Smooth muscle cell (in vitro differentiated cells): ENCODE results near the gene NECAP2. TPM values are rescaled to one million over a fixed set of nuclear protein-coding genes. Genes with fewer than 3 reads are reported as not detected.

Experiments used
- DNase-seq: peaks from one replicate; lab custom pipeline; 2025; ENCODE audit not compliant: unreplicated experiment; lab: John Stamatoyannopoulos, UW
- H2AFZ ChIP-seq: fragments of 200-600 bp; sonication (generic); 2 replicates; pipeline ENCODE4 v1.6.0; 2016; ENCODE audit warnings: antibody characterized with exemption, low read depth, mild to moderate bottlenecking
- H3F3A ChIP-seq: fragments of 200-600 bp; sonication (generic); 2 replicates; pipeline ENCODE4 v1.6.0; 2017; ENCODE audit warnings: antibody characterized with exemption, low read depth
- H3K27ac ChIP-seq: fragments of 200-600 bp; sonication (generic); 2 replicates; pipeline ENCODE4 v1.5.1; 2016; ENCODE audit warnings: low read depth, mild to moderate bottlenecking
- H3K27me3 ChIP-seq: fragments of 200-600 bp; sonication (generic); 2 replicates; pipeline ENCODE4 v1.6.1; 2016; ENCODE audit warnings: low read depth, mild to moderate bottlenecking
- H3K36me3 ChIP-seq: fragments of 200-600 bp; sonication (generic); 2 replicates; pipeline ENCODE4 v1.5.1; 2016; ENCODE audit warnings: low read depth
- H3K4me1 ChIP-seq: fragments of 200-600 bp; sonication (generic); 2 replicates; pipeline ENCODE4 v1.5.1; 2016; ENCODE audit warnings: low read depth
- H3K4me2 ChIP-seq: fragments of 200-600 bp; sonication (generic); 2 replicates; pipeline ENCODE4 v1.6.0; 2016; ENCODE audit warnings: mild to moderate bottlenecking
- H3K4me3 ChIP-seq: fragments of 200-600 bp; sonication (generic); 2 replicates; pipeline ENCODE4 v1.5.1; 2016; ENCODE audit warnings: mild to moderate bottlenecking
- H3K79me2 ChIP-seq: fragments of 200-600 bp; sonication (generic); 2 replicates; pipeline ENCODE4 v1.6.0; 2016; ENCODE audit warnings: low read depth, mild to moderate bottlenecking
- H3K9ac ChIP-seq: fragments of 200-600 bp; sonication (generic); 2 replicates; pipeline ENCODE4 v1.6.0; 2016; ENCODE audit warnings: low read depth
- H3K9me3 ChIP-seq: fragments of 200-600 bp; sonication (generic); replicated peaks from 2 replicates; pipeline ENCODE4 v1.5.1; 2016; ENCODE audit warnings: low read depth
- H4K20me1 ChIP-seq: fragments of 200-600 bp; sonication (generic); 2 replicates; pipeline ENCODE4 v1.6.0; 2016; ENCODE audit warnings: low read depth
- WGBS: methylation state at CpG from one replicate; pipeline ENCODE4 v1.1.7; 2016; ENCODE audit warnings: low lambda C conversion rate; 5-methylcytosine and 5-hydroxymethylcytosine counted together
- polyA plus RNA-seq: library from polyadenylated mRNA; unstranded; fragments of >200 nt; fragmentation: Nextera tagmentation; extraction: Ambion mirVana; gene quantifications from 2 replicates; pipeline ENCODE4 v1.2.1, GENCODE V29; 2016
- total RNA-seq: library from RNA; depleted of rRNA; stranded (reverse); fragments of >200 nt; gene quantifications from 2 replicates; pipeline ENCODE4 v1.2.3, GENCODE V29; 2014
- TF ChIP-seq, protein P1 (sequence below): fragments of 200-600 bp; sonication (generic); IDR thresholded peaks from 2 replicates; pipeline ENCODE4 v1.5.1; 2017; ENCODE audit warnings: borderline replicate concordance, mild to moderate bottlenecking, antibody characterized with exemption; ENCODE audit not compliant: insufficient read depth, poor library complexity, severe bottlenecking

NECAP2 gene
- total and polyA plus RNA-seq, 2 experiments from 2014 or later, result 49.5 to 60.0 TPM

DNA sequence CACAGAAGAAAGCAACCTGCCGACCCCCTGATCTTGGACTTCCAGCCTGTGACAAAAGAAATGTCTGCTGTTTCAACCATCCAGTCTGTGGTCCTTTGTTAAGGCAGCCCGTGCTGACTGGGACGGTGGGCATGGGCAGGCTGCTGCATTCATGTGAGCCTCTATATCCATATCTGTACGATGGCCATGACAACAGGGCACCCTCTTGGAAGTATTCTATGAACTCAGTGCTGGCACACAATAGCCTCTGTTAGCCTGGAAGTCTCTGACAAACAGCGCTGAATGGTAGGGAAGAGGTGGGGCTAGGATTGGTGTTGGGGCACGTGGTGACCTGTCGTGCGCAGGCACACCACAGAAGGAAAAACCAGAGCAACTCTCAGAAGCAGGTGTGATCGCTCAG lies 33.7 kb upstream of the NECAP2 start:
- no peaks in the 10 kb centered on the region for H3K79me2 ChIP-seq
- H2AFZ ChIP-seq, result no peak overlapping the region
- no peak overlapping the region for H3K4me3 ChIP-seq
- no peak overlapping the region for H3K9ac ChIP-seq
- TF ChIP-seq, protein P1, sequence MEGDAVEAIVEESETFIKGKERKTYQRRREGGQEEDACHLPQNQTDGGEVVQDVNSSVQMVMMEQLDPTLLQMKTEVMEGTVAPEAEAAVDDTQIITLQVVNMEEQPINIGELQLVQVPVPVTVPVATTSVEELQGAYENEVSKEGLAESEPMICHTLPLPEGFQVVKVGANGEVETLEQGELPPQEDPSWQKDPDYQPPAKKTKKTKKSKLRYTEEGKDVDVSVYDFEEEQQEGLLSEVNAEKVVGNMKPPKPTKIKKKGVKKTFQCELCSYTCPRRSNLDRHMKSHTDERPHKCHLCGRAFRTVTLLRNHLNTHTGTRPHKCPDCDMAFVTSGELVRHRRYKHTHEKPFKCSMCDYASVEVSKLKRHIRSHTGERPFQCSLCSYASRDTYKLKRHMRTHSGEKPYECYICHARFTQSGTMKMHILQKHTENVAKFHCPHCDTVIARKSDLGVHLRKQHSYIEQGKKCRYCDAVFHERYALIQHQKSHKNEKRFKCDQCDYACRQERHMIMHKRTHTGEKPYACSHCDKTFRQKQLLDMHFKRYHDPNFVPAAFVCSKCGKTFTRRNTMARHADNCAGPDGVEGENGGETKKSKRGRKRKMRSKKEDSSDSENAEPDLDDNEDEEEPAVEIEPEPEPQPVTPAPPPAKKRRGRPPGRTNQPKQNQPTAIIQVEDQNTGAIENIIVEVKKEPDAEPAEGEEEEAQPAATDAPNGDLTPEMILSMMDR, result no peak
- H3K27ac ChIP-seq, result no peak overlapping the region
- no peaks in the 10 kb centered on the region for H3K36me3 ChIP-seq
- no peak for DNase-seq
- H3K27me3 ChIP-seq, result no peaks in the 10 kb centered on the region
- no peaks in the 10 kb centered on the region for H3K9me3 ChIP-seq
- WGBS, result 92% methylated on average over 9 of the region's 9 CpGs
- H3F3A ChIP-seq, result no peaks in the 10 kb centered on the region
- H3K4me1 ChIP-seq, result no peaks in the 10 kb centered on the region
- no peaks in the 10 kb centered on the region for H4K20me1 ChIP-seq
- no peak overlapping the region for H3K4me2 ChIP-seq

GRCh38 chr1:16409536-16410152 lies 30.9 kb upstream of the NECAP2 start:
- Histone ChIP-seq H3K36me3 (no peaks in the 10 kb centered on the region), H3K9ac (no peak overlapping the region)
- TF ChIP-seq, protein P1, result no peak

DNA sequence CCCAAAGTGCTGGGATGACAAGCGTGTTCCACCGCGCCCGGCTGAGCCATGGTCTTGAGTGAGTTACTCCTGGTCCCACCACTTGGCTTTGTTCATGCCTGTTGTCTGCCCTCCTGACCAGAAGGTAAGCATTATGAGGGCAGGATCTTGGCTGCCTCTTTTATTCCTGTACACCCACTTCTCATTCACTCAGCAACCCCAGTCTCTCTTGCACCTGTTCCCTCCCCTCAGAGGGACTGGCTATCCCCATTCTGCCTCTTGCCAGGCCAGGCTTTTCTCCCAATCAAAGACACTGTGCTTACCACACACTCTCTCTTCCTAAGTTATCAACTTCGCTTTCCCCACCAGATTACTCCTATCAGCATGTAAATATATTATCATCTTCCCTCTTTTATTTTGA lies 29.7 kb upstream of the NECAP2 start:
- H3K9me3 ChIP-seq, result no peaks in the 10 kb centered on the region
- H3K9ac ChIP-seq, result no peak overlapping the region
- H3K4me2 ChIP-seq, result no peak overlapping the region
- H3K36me3 ChIP-seq, result no peaks in the 10 kb centered on the region
- no peaks in the 10 kb centered on the region for H4K20me1 ChIP-seq
- H2AFZ ChIP-seq, result no peak overlapping the region
- WGBS, result 96% methylated on average over 5 of the region's 5 CpGs
- H3K4me3 ChIP-seq, result no peak overlapping the region
- DNase-seq, result no peak
- H3F3A ChIP-seq, result no peaks in the 10 kb centered on the region
- H3K27me3 ChIP-seq, result no peaks in the 10 kb centered on the region
- TF ChIP-seq, protein P1, result no peak
- H3K4me1 ChIP-seq, result no peaks in the 10 kb centered on the region
- no peak overlapping the region for H3K27ac ChIP-seq
- H3K79me2 ChIP-seq, result no peaks in the 10 kb centered on the region

More at GRCh38 chr1:16409536-16410152, 30.9 kb upstream of the NECAP2 start:
- Histone ChIP-seq H2AFZ (no peak overlapping the region), H3K27me3 (no peaks in the 10 kb centered on the region), H3K4me2 (no peak overlapping the region), H3K9me3 (no peaks in the 10 kb centered on the region), H3K27ac (no peak overlapping the region), H4K20me1 (no peaks in the 10 kb centered on the region), H3K4me1 (no peaks in the 10 kb centered on the region), H3F3A (no peaks in the 10 kb centered on the region), H3K4me3 (no peak overlapping the region), H3K79me2 (no peaks in the 10 kb centered on the region)
- DNase-seq, result no peak
- WGBS, result 93% methylated on average over 18 of the region's 25 CpGs

GRCh38 chr1:16413191-16413590 lies 27.3 kb upstream of the NECAP2 start:
- Histone ChIP-seq H3K9me3 (no peaks in the 10 kb centered on the region), H3K4me3 (no peak overlapping the region), H3K9ac (no peak overlapping the region), H3F3A (no peaks in the 10 kb centered on the region), H3K4me2 (no peak overlapping the region), H3K79me2 (no peaks in the 10 kb centered on the region), H3K27me3 (no peaks in the 10 kb centered on the region), H3K36me3 (no peaks in the 10 kb centered on the region), H2AFZ (no peak overlapping the region), H4K20me1 (no peaks in the 10 kb centered on the region), H3K27ac (no peak overlapping the region), H3K4me1 (no peaks in the 10 kb centered on the region)
- 94% methylated on average over 3 of the region's 3 CpGs for WGBS
- TF ChIP-seq, protein P1, result no peak
- no peak for DNase-seq
